Hepatocyte (in vitro differentiated cells): Measurements from ENCODE around the gene OR2W1.

Source experiments
- EZH2 ChIP-seq: fragments of 200-600 bp; sonication (generic); IDR thresholded peaks from 2 replicates; pipeline ENCODE4 v1.6.1; 2016; ENCODE audit warnings: antibody characterized with exemption, mild to moderate bottlenecking, borderline replicate concordance
- EZH2phosphoT487 ChIP-seq: fragments of 200-600 bp; sonication (generic); IDR thresholded peaks from one replicate; pipeline ENCODE4 v1.6.1; 2018; ENCODE audit warnings: antibody characterized with exemption, mild to moderate bottlenecking, low read depth, moderate library complexity; ENCODE audit not compliant: unreplicated experiment, severe bottlenecking
- TF ChIP-seq, protein P1 (sequence below): fragments of 200-600 bp; sonication (generic); IDR thresholded peaks from 2 replicates; pipeline ENCODE4 v1.5.1; 2016; ENCODE audit warnings: antibody characterized with exemption, mild to moderate bottlenecking; ENCODE audit not compliant: poor library complexity

DNA sequence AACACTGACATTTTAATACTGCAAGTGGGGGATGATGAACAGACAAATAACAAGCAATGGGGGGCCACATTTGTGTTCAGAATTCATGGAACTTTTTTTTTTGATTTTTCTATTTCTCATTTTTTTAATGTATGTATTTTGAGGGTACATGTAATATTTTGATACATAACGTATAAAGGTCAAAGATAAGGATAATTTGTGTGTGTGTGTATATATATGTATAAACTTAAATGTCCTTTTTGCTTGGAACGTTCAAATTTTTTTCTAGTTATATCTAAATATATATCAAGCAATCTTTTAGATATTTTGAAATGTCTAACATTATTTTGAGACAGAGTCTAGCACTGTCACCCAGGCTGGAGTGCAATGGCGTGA lies 27.6 kb downstream of the OR2W1 start:
- TF ChIP-seq, protein P1, sequence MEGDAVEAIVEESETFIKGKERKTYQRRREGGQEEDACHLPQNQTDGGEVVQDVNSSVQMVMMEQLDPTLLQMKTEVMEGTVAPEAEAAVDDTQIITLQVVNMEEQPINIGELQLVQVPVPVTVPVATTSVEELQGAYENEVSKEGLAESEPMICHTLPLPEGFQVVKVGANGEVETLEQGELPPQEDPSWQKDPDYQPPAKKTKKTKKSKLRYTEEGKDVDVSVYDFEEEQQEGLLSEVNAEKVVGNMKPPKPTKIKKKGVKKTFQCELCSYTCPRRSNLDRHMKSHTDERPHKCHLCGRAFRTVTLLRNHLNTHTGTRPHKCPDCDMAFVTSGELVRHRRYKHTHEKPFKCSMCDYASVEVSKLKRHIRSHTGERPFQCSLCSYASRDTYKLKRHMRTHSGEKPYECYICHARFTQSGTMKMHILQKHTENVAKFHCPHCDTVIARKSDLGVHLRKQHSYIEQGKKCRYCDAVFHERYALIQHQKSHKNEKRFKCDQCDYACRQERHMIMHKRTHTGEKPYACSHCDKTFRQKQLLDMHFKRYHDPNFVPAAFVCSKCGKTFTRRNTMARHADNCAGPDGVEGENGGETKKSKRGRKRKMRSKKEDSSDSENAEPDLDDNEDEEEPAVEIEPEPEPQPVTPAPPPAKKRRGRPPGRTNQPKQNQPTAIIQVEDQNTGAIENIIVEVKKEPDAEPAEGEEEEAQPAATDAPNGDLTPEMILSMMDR = no peak
- TF ChIP-seq EZH2 (no peak), EZH2phosphoT487 (no peak)
